Measurements from ENCODE around the gene DZIP1. TPM values are rescaled to one million over a fixed set of nuclear protein-coding genes. Genes with fewer than 3 reads are reported as not detected.

DZIP1 gene
- total and polyA plus RNA-seq, 2 of the 8 experiments (the other 6 are each of a cell fraction or from before 2014, with no cell fraction given) = 7.6 to 24.6 TPM

- Histone ChIP-seq H3K9me3 (ENCODE audit: insufficient read depth in 2 of 2, low read depth in 1 of 2, low read length in 1 of 2) (no peaks in the 10 kb centered on the region), H3K9ac (replicated peaks in 1 of 4; ENCODE audit: extremely low read depth in 1 of 4, low read depth in 3 of 4, low read length in 3 of 4) (no peak overlapping the region), H3K79me2 (ENCODE audit: control insufficient read depth in 1 of 2, insufficient read depth in 2 of 2, low read length in 2 of 2) (no peaks in the 10 kb centered on the region), H3K23me2 (ENCODE audit: low read depth, low read length) (no peaks in the 10 kb centered on the region), H3K4me2 (ENCODE audit: insufficient read depth in 1 of 2, low read depth in 2 of 2, low read length in 2 of 2) (no peak overlapping the region), H2BK120ac (replicated peaks; ENCODE audit: low read depth, low read length) (no peak overlapping the region), H2BK15ac (ENCODE audit: low read length) (no peak overlapping the region), H3K79me1 (ENCODE audit: low read depth, low read length) (no peaks in the 10 kb centered on the region), H4K20me1 (replicated peaks in 1 of 2; ENCODE audit: control insufficient read depth in 1 of 2, insufficient read depth in 2 of 2, low read length in 2 of 2) (no peaks in the 10 kb centered on the region), H3K18ac (ENCODE audit: extremely low read depth, low read length) (no peak overlapping the region), H2AFZ (ENCODE audit: low read length) (no peak overlapping the region), H2AK5ac (ENCODE audit: low read depth, low read length) (no peak overlapping the region), H4K5ac (ENCODE audit: insufficient read length, low read depth, low read length) (no peak overlapping the region), H3K36me3 (ENCODE audit: control insufficient read depth in 2 of 4, insufficient read depth in 4 of 4, low read length in 3 of 4) (peaks cover 3 to 49% (median 17%) of the 10 kb centered on the region in 4 experiments), H3K14ac (ENCODE audit: insufficient read length) (no peak overlapping the region), H2BK12ac (ENCODE audit: low read depth, low read length) (no peak overlapping the region), H3K27ac (ENCODE audit: low read depth, low read length) (no peak overlapping the region), H3K27me3 (replicated peaks in 1 of 4; ENCODE audit: control insufficient read depth in 3 of 4, extremely low read depth in 1 of 4, insufficient read depth in 3 of 4, low read length in 3 of 4) (no peaks in the 10 kb centered on the region), H3K4ac (replicated peaks; ENCODE audit: insufficient read length, low read depth, low read length) (no peak overlapping the region), H3K23ac (ENCODE audit: insufficient read length) (no peak overlapping the region), H3K56ac (replicated peaks; ENCODE audit: insufficient read length, low read depth, low read length) (no peak overlapping the region), H2BK5ac (ENCODE audit: low read depth, low read length) (no peak overlapping the region), H4K91ac (replicated peaks; ENCODE audit: insufficient read length, low read length) (no peak overlapping the region), H4K8ac (ENCODE audit: extremely low read depth, insufficient read depth, low read length) (no peak overlapping the region), H3K4me1 (replicated peaks in 1 of 4; ENCODE audit: control insufficient read depth in 3 of 4, insufficient read depth in 4 of 4, low read length in 3 of 4) (no peaks in the 10 kb centered on the region; a peak in 1 of 7 replicates), H3K4me3 (ENCODE audit: extremely low read depth in 1 of 4, insufficient read depth in 2 of 4, low read depth in 3 of 4, low read length in 4 of 4) (no peak overlapping the region), H2BK20ac (ENCODE audit: low read length) (no peak overlapping the region)
- no peak for DNase-seq (ENCODE audit: low read depth in 1 of 2, low spot score in 2 of 2)
- no peak for FAIRE-seq
- ChIA-PET CTCF (ENCODE audit: partially characterized antibody) (interaction anchor here (1.7 to 9.3 kb wide), 2 partner anchors 11 to 207 kb away, joined by 4 to 142 read pairs; no protein-coding TSS in a partner anchor), POLR2A (ENCODE audit: partially characterized antibody) (no interaction called here)
- WGBS, 2 experiments (ENCODE audit: extremely low coverage in 1 of 2, insufficient coverage in 1 of 2, insufficient read length in 1 of 2, insufficient replicate concordance in 2 of 2, low coverage in 1 of 2, low lambda C conversion rate in 2 of 2, missing lambda C conversion rate in 1 of 2) = 92% methylated on average over 1 of the region's 1 CpG; no CpG with 5 or more reads in 1 of the 2 experiments
- no peak for TF ChIP-seq SAP30 (IDR thresholded peaks at IDR 0.05; ENCODE audit: insufficient read depth, insufficient replicate concordance, low read length)
- no peak for TF ChIP-seq ASH2L (IDR thresholded peaks at IDR 0.05; ENCODE audit: low read length)
- no peak for TF ChIP-seq BACH1 (IDR thresholded peaks at IDR 0.05; ENCODE audit: low read length)
- no peak for TF ChIP-seq ATF3 (IDR thresholded peaks at IDR 0.05; ENCODE audit: insufficient read depth, low read depth, low read length)
- no peak for TF ChIP-seq POLR2AphosphoS5 (IDR thresholded peaks at IDR 0.05; ENCODE audit: low read depth, low read length)
- TF ChIP-seq JUN (IDR thresholded peaks at IDR 0.05; ENCODE audit: low read depth, low read length) = no peak
- TF ChIP-seq, protein P1, sequence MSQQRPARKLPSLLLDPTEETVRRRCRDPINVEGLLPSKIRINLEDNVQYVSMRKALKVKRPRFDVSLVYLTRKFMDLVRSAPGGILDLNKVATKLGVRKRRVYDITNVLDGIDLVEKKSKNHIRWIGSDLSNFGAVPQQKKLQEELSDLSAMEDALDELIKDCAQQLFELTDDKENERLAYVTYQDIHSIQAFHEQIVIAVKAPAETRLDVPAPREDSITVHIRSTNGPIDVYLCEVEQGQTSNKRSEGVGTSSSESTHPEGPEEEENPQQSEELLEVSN (IDR thresholded peaks at IDR 0.05) = no peak
- no peak for TF ChIP-seq CEBPB (IDR thresholded peaks at IDR 0.05; ENCODE audit: low read depth, low read length)
- TF ChIP-seq USF2 (IDR thresholded peaks at IDR 0.05; ENCODE audit: low read length) = no peak
- no peak for TF ChIP-seq RAD21 (IDR thresholded peaks at IDR 0.05 in 1 of 2, conservative IDR thresholded peaks at IDR 0.05 in 1 of 2; ENCODE audit: low read depth in 2 of 2, low read length in 2 of 2)
- TF ChIP-seq HDAC2 (IDR thresholded peaks at IDR 0.05; ENCODE audit: borderline replicate concordance in 1 of 2, low read depth in 2 of 2, low read length in 2 of 2) = no peak
- TF ChIP-seq SP1 (IDR thresholded peaks at IDR 0.05; ENCODE audit: low read depth, low read length) = no peak
Measured at GRCh38 chr13:95628488-95628887, 16.0 kb downstream of the DZIP1 start.

Measured in H1 (cell line).